ENCODE measurements around the gene NPY4R2.
"Not testable (repeated sequence)": the region's sequence is repeated elsewhere in the genome, so short reads cannot be mapped to it uniquely, and the experiment has no call there.

DNA sequence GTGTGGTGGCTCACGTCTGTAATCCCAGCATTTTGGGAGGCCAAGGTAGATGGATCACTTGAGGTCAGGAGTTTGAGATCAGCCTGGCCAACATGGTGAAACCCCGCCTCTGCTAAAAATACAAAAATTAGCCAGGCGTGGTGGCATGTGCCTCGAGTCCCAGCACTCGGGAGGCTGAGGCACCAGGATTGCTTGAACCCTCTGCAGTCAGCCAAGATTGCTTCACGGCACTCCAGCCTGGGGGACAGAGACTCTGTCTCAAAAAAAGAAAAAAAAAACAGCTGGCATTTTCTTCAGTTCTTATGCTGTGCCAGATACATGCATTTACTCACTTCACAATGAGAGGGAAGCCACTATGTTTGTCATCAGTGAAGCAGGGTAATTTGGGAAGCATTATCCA, 22.9 kb downstream of the NPY4R2 start:
- not testable (repeated sequence) for TF ChIP-seq EZH2phosphoT487 (IDR thresholded peaks at IDR 0.05; ENCODE audit: low read depth, severe bottlenecking, unreplicated experiment); EZH2 (IDR thresholded peaks at IDR 0.05; ENCODE audit: borderline replicate concordance)
- TF ChIP-seq, protein P1, sequence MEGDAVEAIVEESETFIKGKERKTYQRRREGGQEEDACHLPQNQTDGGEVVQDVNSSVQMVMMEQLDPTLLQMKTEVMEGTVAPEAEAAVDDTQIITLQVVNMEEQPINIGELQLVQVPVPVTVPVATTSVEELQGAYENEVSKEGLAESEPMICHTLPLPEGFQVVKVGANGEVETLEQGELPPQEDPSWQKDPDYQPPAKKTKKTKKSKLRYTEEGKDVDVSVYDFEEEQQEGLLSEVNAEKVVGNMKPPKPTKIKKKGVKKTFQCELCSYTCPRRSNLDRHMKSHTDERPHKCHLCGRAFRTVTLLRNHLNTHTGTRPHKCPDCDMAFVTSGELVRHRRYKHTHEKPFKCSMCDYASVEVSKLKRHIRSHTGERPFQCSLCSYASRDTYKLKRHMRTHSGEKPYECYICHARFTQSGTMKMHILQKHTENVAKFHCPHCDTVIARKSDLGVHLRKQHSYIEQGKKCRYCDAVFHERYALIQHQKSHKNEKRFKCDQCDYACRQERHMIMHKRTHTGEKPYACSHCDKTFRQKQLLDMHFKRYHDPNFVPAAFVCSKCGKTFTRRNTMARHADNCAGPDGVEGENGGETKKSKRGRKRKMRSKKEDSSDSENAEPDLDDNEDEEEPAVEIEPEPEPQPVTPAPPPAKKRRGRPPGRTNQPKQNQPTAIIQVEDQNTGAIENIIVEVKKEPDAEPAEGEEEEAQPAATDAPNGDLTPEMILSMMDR (IDR thresholded peaks at IDR 0.05; ENCODE audit: poor library complexity), result not testable (repeated sequence)
